ENCODE results near the gene ABCB11.
"Not testable (repeated sequence)": the region's sequence is repeated elsewhere in the genome, so short reads cannot be mapped to it uniquely, and the experiment has no call there.

The ABCB11 gene

DNA sequence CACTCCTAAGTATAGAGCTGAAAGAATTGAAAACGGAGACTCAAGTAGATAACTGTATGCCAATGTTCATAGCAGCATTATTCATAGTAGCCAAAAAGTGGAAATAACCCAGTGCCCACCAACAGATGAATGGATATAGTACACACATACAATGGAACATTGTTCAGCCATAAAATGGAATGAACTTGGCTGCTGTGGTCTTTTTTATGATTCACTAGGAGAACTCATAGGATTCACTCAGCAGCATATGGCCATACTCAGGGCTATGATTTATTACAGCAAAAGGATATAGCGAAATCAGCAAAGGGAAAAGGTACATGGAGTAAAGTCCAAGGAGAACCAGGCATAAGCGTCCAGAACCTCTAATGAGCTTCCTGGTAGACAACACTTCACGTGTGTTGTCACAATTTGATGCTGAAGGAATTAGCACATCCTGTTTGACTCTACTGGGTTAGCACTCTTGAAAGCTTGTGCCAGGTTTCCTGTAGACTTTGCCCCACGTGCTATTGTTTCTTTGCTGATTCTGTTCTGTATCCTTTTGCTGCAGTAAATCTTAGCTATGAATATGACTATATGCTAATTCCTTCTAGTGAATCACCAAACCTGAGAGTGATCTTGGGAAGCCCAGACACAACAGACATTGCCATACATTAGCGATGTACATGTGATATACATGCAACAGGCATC, 156.6 kb downstream of the ABCB11 start:
- DNase-seq = no peak

DNA sequence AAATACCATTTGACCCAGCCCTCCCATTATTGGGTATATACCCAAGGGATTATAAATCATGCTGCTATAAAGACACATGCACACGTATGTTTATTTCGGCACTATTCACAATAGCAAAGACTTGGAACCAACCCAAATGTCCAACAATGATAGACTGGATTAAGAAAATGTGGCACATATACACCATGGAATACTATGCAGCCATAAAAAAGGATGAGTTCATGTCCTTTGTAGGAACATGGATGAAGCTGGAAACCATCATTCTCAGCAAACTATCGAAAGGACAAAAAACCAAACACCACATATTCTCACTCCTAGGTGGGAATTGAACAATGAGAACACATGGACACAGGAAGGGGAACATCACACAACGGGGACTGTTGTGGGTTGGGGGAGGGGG, 160.3 kb downstream of the ABCB11 start:
- DNase-seq = not testable (repeated sequence)
